ENCODE measurements around the gene ACE2. TPM values are rescaled to one million over a fixed set of nuclear protein-coding genes. Genes with fewer than 3 reads are reported as not detected.

Gene ACE2
- total and polyA plus RNA-seq, 2 of the 8 experiments (the other 6 are each of a cell fraction or from before 2014, with no cell fraction given), result 0.06 TPM; not detected in 1

GRCh38 chrX:15643786-15644559, 43.2 kb upstream of the ACE2 start:
- no peaks in the 10 kb centered on the region for H3K27me3 ChIP-seq (replicated peaks in 1 of 4; ENCODE audit: control insufficient read depth in 3 of 4, extremely low read depth in 1 of 4, insufficient read depth in 3 of 4, low read length in 3 of 4)
- no peaks in the 10 kb centered on the region for H3K79me1 ChIP-seq (ENCODE audit: low read depth, low read length)
- no peak overlapping the region for H2AK5ac ChIP-seq (ENCODE audit: low read depth, low read length)
- no peaks in the 10 kb centered on the region for H3K4me1 ChIP-seq (replicated peaks in 1 of 4; ENCODE audit: control insufficient read depth in 3 of 4, insufficient read depth in 4 of 4, low read length in 3 of 4)
- no peaks in the 10 kb centered on the region for H3K23me2 ChIP-seq (ENCODE audit: low read depth, low read length)
- no peak overlapping the region for H3K9ac ChIP-seq (replicated peaks in 1 of 4; ENCODE audit: extremely low read depth in 1 of 4, low read depth in 3 of 4, low read length in 3 of 4)
- no peaks in the 10 kb centered on the region for H3K36me3 ChIP-seq (ENCODE audit: control insufficient read depth in 2 of 4, insufficient read depth in 4 of 4, low read length in 3 of 4)
- no peaks in the 10 kb centered on the region for H4K20me1 ChIP-seq (replicated peaks in 1 of 2; ENCODE audit: control insufficient read depth in 1 of 2, insufficient read depth in 2 of 2, low read length in 2 of 2)
- H3K14ac ChIP-seq (ENCODE audit: insufficient read length), result no peak overlapping the region
- no peak overlapping the region for H3K4me3 ChIP-seq (ENCODE audit: extremely low read depth in 1 of 4, insufficient read depth in 2 of 4, low read depth in 3 of 4, low read length in 4 of 4)
- no peak overlapping the region for H3K23ac ChIP-seq (ENCODE audit: insufficient read length)
- H2BK15ac ChIP-seq (ENCODE audit: low read length), result no peak overlapping the region
- no peak overlapping the region for H4K5ac ChIP-seq (ENCODE audit: insufficient read length, low read depth, low read length)
- H2BK12ac ChIP-seq (ENCODE audit: low read depth, low read length), result no peak overlapping the region
- no peak overlapping the region for H3K4me2 ChIP-seq (ENCODE audit: insufficient read depth in 1 of 2, low read depth in 2 of 2, low read length in 2 of 2)
- POLR2A ChIA-PET (ENCODE audit: partially characterized antibody), result interaction anchor here (0.7 kb wide), 1 partner anchor 1661 kb away, joined by 3 read pairs; no protein-coding TSS in a partner anchor
- H3K27ac ChIP-seq (ENCODE audit: low read depth, low read length), result no peak overlapping the region
- no peak overlapping the region for H2BK120ac ChIP-seq (replicated peaks; ENCODE audit: low read depth, low read length)
- no peaks in the 10 kb centered on the region for H3K9me3 ChIP-seq (ENCODE audit: insufficient read depth in 2 of 2, low read depth in 1 of 2, low read length in 1 of 2)
- FAIRE-seq (no peak), DNase-seq (ENCODE audit: low read depth in 1 of 2, low spot score in 2 of 2) (no peak)
- CTCF ChIA-PET (ENCODE audit: partially characterized antibody), result interaction anchor here (1.0 to 1.1 kb wide), 2 partner anchors 100 to 151 kb away, joined by 3 to 5 read pairs; no protein-coding TSS in a partner anchor
- H4K91ac ChIP-seq (replicated peaks; ENCODE audit: insufficient read length, low read length), result no peak overlapping the region
- 94% methylated on average over 7 of the region's 7 CpGs; no CpG with 5 or more reads in 1 of the 2 experiments for WGBS, 2 experiments (ENCODE audit: extremely low coverage in 1 of 2, insufficient coverage in 1 of 2, insufficient read length in 1 of 2, insufficient replicate concordance in 2 of 2, low coverage in 1 of 2, low lambda C conversion rate in 2 of 2, missing lambda C conversion rate in 1 of 2)
- H3K56ac ChIP-seq (replicated peaks; ENCODE audit: insufficient read length, low read depth, low read length), result no peak overlapping the region
- no peak for TF ChIP-seq YY1 (IDR thresholded peaks at IDR 0.05; ENCODE audit: low read depth, low read length)
- no peak overlapping the region for H4K8ac ChIP-seq (ENCODE audit: extremely low read depth, insufficient read depth, low read length)
- H3K18ac ChIP-seq (ENCODE audit: extremely low read depth, low read length), result no peak overlapping the region
- no peak overlapping the region for H2BK5ac ChIP-seq (ENCODE audit: low read depth, low read length)
- H3K4ac ChIP-seq (replicated peaks; ENCODE audit: insufficient read length, low read depth, low read length), result no peak overlapping the region
- no peak overlapping the region for H2AFZ ChIP-seq (ENCODE audit: low read length)
- no peak overlapping the region for H2BK20ac ChIP-seq (ENCODE audit: low read length)
- H3K79me2 ChIP-seq (ENCODE audit: control insufficient read depth in 1 of 2, insufficient read depth in 2 of 2, low read length in 2 of 2), result no peaks in the 10 kb centered on the region
